Spleen (tissue), 11 donors: ENCODE results near the gene NUBP2. TPM values are rescaled to one million over a fixed set of nuclear protein-coding genes. Genes with fewer than 3 reads are reported as not detected.

Experiments used
- DNase-seq: peaks from one replicate; pipeline ENCODE4 v3.0.0-alpha.2; 2020
- H3K27ac ChIP-seq, 8 donors: fragments of 200-600 bp; sonication (generic) in 7 of 8; 1 replicate in 4 of 8; 2 replicates in 4 of 8; pipeline versions ENCODE4 v1.5.0 to v1.8.0; 2016 to 2021; ENCODE audit warnings: inconsistent platforms in 4 of 8, mild to moderate bottlenecking in 4 of 8, moderate library complexity in 1 of 8
- H3K27me3 ChIP-seq, 7 donors: fragments of 200-600 bp; sonication (generic) in 6 of 7; replicated peaks in 1 of 7; 1 replicate in 4 of 7; 2 replicates in 3 of 7; pipeline versions ENCODE4 v1.5.0 to v1.8.0; 2016 to 2021; ENCODE audit warnings: inconsistent platforms in 3 of 7, mild to moderate bottlenecking in 1 of 7
- H3K36me3 ChIP-seq, 6 donors: fragments of 200-600 bp; sonication (generic) in 5 of 6; 1 replicate in 4 of 6; 2 replicates in 2 of 6; pipeline versions ENCODE4 v1.5.0 to v1.8.0; 2016 to 2021; ENCODE audit warnings: inconsistent platforms in 2 of 6
- H3K4me1 ChIP-seq, 6 donors: fragments of 200-600 bp; sonication (generic) in 5 of 6; 1 replicate in 3 of 6; 2 replicates in 3 of 6; pipeline versions ENCODE4 v1.5.0 to v1.8.0; 2016 to 2021; ENCODE audit warnings: inconsistent platforms in 3 of 6
- H3K4me3 ChIP-seq, 8 donors: fragments of 200-600 bp; sonication (generic) in 7 of 8; 1 replicate in 4 of 8; 2 replicates in 4 of 8; pipeline versions ENCODE4 v1.5.0 to v1.8.0; 2016 to 2021; ENCODE audit warnings: inconsistent platforms in 4 of 8, mild to moderate bottlenecking in 4 of 8, moderate library complexity in 2 of 8
- H3K9me3 ChIP-seq, 8 donors: fragments of 200-600 bp; sonication (generic) in 7 of 8; 1 replicate in 4 of 8; 2 replicates in 4 of 8; pipeline versions ENCODE4 v1.5.0 to v1.8.0; 2016 to 2021; ENCODE audit warnings: inconsistent platforms in 4 of 8
- CTCF ChIP-seq, 11 experiments: fragments of 200-600 bp in 7 of 11; fragments of 450-650 bp in 4 of 11; sonication (generic) in 4 of 11; IDR thresholded peaks in 8 of 11; conservative IDR thresholded peaks in 3 of 11; 1 replicate in 7 of 11; 2 replicates in 4 of 11; pipeline versions ENCODE4 v1.4.0 to v1.8.0; 2016 to 2021; ENCODE audit warnings: antibody characterized with exemption in 11 of 11, inconsistent platforms in 4 of 11, mild to moderate bottlenecking in 1 of 11
- POLR2A ChIP-seq, 3 donors: fragments of 450-650 bp; IDR thresholded peaks; one replicate each; pipeline ENCODE4 v1.5.1; 2017; ENCODE audit warnings: antibody characterized with exemption in 3 of 3, mild to moderate bottlenecking in 1 of 3
- POLR2AphosphoS5 ChIP-seq, 3 donors: sonication (generic); formaldehyde crosslinking; IDR thresholded peaks; one replicate each; pipeline ENCODE4 v1.5.1; 2017; ENCODE audit warnings: antibody characterized with exemption in 3 of 3
- WGBS, 5 donors: extraction: QIAGEN DNeasy Blood & Tissue Kit in 3 of 5; methylation state at CpG; one replicate each; pipeline versions ENCODE4 v1.1.5 to v1.1.7; 2013 to 2018; 5-methylcytosine and 5-hydroxymethylcytosine counted together
- intact Hi-C: fragments of 100-400 bp; cut with DNase I; formaldehyde crosslinking; loops from one replicate; pipeline ENCODE4 v1.15.0; 2023; ENCODE audit warnings: low total_unique reads
- polyA plus RNA-seq, 3 donors: library from polyadenylated mRNA; stranded (reverse); fragments of 200-250 nt; gene quantifications; one replicate each; pipeline ENCODE4 v1.2.1, GENCODE V29; 2013
- total RNA-seq, 7 donors: library from RNA; depleted of rRNA in 3 of 7; stranded (reverse); fragments of >200 nt in 3 of 7; fragmentation: NEBNext Ultra II Directional in 4 of 7; extraction: Animal tissue kit (Norgen Biotek cat#: 25700) in 4 of 7; gene quantifications; one replicate each; pipeline versions ENCODE4 v1.1.0 to v1.2.1, GENCODE V29; 2016 to 2021
- donor health status: healthy with polysubstance abuse.
- donor health status: DM: no; HTN: no; CAD: no; lungs with moderate emphysema.
- donor health status: DM: no; HTN: no; CAD: no.
- donor health status: Bipolar disorder and iron deficiency.
- donor health status: healthy.
- donor health status: DM: no; HTN: no; CAD: no.
- donor health status: DM: yes; HTN: yes; CAD: no.

Gene NUBP2
- total and polyA plus RNA-seq, 10 donors = 37.5 to 103 (median 57.3) TPM

- Histone ChIP-seq H3K4me3 (no peak overlapping the region), H3K36me3 (peaks cover 0 to 68% (median 47%) of the 10 kb centered on the region in 6 donors), H3K27me3 (no peaks in the 10 kb centered on the region), H3K4me1 (peaks cover 8 to 48% (median 31%) of the 10 kb centered on the region in 6 donors), H3K9me3 (no peaks in the 10 kb centered on the region), H3K27ac (no peak overlapping the region)
- 88 to 93% (median 92%) methylated on average over 31 to 51 of the region's 51 CpGs for WGBS, 5 donors
- TF ChIP-seq CTCF (IDR thresholded peaks at IDR 0.05 in 8 of 11, conservative IDR thresholded peaks at IDR 0.05 in 3 of 11) = no peak
- no peak for TF ChIP-seq POLR2AphosphoS5 (IDR thresholded peaks at IDR 0.05)
- TF ChIP-seq POLR2A (IDR thresholded peaks at IDR 0.05) = no peak
- peak; percentile 78 for DNase-seq
- intact Hi-C loops = no loop called here
Observed at GRCh38 chr16:1786242-1787055, 3.7 kb downstream of the NUBP2 start.

GRCh38 chr16:1787056-1787321 lies 4.2 kb downstream of the NUBP2 start:
- Histone ChIP-seq H3K36me3 (peaks cover 0 to 74% (median 52%) of the 10 kb centered on the region in 6 donors), H3K9me3 (no peaks in the 10 kb centered on the region), H3K4me3 (no peak overlapping the region), H3K4me1 (peaks cover 7 to 43% (median 26%) of the 10 kb centered on the region in 6 donors), H3K27ac (no peak overlapping the region), H3K27me3 (no peaks in the 10 kb centered on the region)
- no peak for TF ChIP-seq CTCF (IDR thresholded peaks at IDR 0.05 in 8 of 11, conservative IDR thresholded peaks at IDR 0.05 in 3 of 11)
- TF ChIP-seq POLR2A (IDR thresholded peaks at IDR 0.05) = no peak
- no peak for TF ChIP-seq POLR2AphosphoS5 (IDR thresholded peaks at IDR 0.05)
- intact Hi-C loops = no loop called here
- no peak for DNase-seq
- WGBS, 5 donors = 84 to 96% (median 90%) methylated on average over 3 to 6 of the region's 6 CpGs

- no peaks in the 10 kb centered on the region for H3K9me3 ChIP-seq
- no peak for TF ChIP-seq POLR2A (IDR thresholded peaks at IDR 0.05)
- TF ChIP-seq CTCF (IDR thresholded peaks at IDR 0.05 in 8 of 11, conservative IDR thresholded peaks at IDR 0.05 in 3 of 11) = no peak
- TF ChIP-seq POLR2AphosphoS5 (IDR thresholded peaks at IDR 0.05) = no peak
- DNase-seq = peak; percentile 70
- H3K4me1 ChIP-seq = peaks cover 7 to 42% (median 26%) of the 10 kb centered on the region in 6 donors
- peaks cover 0 to 79% (median 55%) of the 10 kb centered on the region in 6 donors for H3K36me3 ChIP-seq
- intact Hi-C loops = no loop called here
- H3K27me3 ChIP-seq = no peaks in the 10 kb centered on the region
- H3K4me3 ChIP-seq = no peak overlapping the region
- no peak overlapping the region for H3K27ac ChIP-seq
- WGBS, 5 donors = 90 to 97% (median 94%) methylated on average over 11 to 44 of the region's 44 CpGs
Observed at GRCh38 chr16:1787322-1788094, 4.7 kb downstream of the NUBP2 start.
